GM10266 (cell line): ENCODE measurements around the gene DNMT1.

ENCODE experiments used
- DNase-seq: peaks from one replicate; pipeline ENCODE4 v3.0.0; 2012; ENCODE audit errors: extremely low spot score
- TF ChIP-seq, protein P1 (sequence below): IDR thresholded peaks from 2 replicates; pipeline ENCODE4 v1.5.1; 2012; ENCODE audit warnings: mild to moderate bottlenecking, low read depth; ENCODE audit not compliant: control insufficient read depth, insufficient read depth; ENCODE audit errors: missing control alignments

The DNMT1 gene

GRCh38 chr19:10231612-10232228 is 37.0 kb upstream of the DNMT1 start:
- DNase-seq: no peak
- TF ChIP-seq, protein P1, sequence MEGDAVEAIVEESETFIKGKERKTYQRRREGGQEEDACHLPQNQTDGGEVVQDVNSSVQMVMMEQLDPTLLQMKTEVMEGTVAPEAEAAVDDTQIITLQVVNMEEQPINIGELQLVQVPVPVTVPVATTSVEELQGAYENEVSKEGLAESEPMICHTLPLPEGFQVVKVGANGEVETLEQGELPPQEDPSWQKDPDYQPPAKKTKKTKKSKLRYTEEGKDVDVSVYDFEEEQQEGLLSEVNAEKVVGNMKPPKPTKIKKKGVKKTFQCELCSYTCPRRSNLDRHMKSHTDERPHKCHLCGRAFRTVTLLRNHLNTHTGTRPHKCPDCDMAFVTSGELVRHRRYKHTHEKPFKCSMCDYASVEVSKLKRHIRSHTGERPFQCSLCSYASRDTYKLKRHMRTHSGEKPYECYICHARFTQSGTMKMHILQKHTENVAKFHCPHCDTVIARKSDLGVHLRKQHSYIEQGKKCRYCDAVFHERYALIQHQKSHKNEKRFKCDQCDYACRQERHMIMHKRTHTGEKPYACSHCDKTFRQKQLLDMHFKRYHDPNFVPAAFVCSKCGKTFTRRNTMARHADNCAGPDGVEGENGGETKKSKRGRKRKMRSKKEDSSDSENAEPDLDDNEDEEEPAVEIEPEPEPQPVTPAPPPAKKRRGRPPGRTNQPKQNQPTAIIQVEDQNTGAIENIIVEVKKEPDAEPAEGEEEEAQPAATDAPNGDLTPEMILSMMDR: no peak

DNA sequence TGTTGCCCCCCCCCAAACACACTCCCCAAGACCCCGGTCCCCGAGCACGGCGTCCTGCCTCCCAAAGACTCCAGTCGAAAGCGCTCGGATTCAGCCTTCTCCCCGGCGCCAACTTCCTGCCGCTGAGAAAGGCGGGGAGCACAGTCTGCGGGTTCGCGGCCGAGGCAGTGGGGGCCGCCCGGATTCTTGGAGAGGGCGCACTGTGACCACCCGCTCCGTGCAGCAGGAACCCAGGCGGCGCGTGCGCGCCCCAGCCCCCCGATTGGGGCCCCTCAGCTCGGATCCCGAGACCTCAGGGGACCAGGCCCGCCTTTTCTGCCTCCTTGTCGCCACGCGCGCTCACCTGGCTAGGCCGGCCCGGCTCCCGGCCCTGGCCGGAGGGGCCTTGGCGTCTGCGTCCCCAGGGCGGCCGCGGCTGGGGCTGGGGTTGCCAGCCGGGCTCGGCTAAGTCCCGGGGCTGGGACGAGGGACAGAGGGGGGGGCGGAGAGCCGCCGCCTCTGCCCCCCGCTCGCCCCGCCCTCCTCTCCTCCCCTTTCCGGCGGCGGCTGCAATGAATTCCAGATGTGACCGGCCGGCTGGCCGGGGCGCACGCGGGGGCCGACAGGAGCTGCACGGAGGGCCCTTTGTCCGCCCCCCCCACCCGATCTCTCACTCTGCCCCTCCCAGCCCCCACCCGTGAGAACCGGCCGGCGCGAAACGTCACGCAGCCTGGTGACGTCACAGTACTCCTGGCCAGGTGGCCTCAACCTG is 36.3 kb upstream of the DNMT1 start, which contains the start of gene S1PR2:
Gene S1PR2 (minus strand): TSS at position 471 of the 751 bp plus-strand sequence. CDS start 6,426 bp downstream, outside the sequence.
- DNase-seq: peak; percentile 92
- TF ChIP-seq, protein P1: peak; percentile 0

GRCh38 chr19:10230173-10230860 is 35.6 kb upstream of the DNMT1 start:
- DNase-seq: peak; percentile 57
- TF ChIP-seq, protein P1: no peak

DNA sequence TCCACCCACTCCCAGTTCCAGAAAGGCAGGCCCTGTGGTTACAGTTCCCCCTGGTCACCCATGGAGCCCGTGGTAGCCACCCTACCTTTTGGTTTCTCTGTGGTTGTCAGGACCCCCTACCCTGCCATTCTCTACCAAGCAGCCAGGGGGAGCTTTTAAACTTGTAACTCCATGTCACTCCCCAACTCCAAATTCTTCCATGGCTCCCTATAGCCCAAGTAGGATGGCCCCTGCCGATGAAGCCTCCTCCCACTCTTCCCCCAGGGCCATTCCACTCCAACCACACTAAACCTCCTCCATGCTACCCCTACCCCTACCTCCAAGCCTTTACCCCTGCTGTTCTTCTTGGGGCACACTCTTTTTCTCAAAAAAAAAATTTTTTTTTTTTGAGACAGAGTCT is 34.2 kb upstream of the DNMT1 start:
- TF ChIP-seq, protein P1: peak; percentile 57
- peak; percentile 74 for DNase-seq

DNA sequence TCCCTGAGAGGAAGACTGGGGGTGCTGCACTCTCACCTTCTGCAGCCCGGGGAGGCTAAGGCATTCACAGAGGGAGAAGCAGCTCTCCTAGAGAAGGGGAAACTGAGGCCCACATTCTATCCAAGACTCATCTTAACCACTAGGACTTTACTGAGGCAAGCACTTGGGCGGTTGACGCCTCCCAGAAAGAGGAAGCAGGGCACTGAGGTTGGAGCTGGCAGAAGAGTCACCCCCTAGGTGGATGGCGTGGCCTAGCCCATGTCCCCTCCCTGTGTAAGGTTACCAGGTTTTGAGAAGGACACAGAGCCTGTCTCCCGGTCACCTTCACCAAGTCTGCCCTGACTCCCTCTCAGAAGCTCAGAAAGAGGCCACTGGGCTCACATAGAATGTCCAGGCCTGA is 33.6 kb upstream of the DNMT1 start:
- TF ChIP-seq, protein P1: no peak
- DNase-seq: no peak

DNA sequence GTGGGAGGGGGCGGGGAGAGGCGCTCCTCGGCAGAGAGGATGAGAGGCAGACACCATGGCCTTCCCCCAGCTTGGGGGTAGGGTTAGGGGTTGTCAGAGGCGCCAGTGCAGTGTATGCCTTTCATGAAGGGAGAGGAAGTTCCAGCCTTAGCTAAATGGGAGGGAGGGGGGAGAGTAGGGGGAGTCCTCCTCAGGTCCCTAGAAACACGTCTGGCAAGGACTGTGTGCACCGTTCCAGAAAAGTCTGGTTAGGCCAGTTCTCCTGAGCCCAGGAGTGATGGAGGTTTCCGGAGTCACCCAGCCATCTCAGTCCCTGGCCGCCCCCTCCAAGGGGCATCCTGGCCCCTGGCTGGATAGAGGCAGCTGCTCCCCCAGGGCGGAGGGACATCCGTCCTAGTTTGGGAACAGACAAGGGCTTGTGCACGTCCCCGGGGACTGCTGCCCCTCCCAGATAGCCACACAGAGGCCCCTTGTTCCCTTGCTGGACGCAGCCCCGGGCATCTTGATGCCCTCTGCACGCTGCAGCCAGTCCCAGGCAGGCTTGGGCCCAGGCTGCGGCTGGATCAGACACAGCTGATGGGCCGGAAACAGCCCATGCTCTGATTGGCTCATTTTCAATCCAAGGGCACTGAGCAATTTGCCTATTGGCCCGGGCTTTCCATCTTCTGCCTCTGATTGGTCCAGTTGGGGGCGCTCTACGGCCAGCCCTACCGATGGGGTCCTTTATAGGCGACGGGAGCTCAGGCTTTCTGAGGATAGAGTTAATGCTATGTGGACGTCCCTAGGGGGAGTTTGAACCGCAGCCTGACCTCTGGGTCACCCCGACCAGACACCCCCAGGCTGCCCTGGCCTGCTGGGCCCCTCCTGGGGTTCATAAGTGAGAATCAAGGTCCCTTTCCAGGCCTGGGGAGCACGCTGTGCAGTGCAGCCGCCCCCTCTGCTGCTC is 32.5 kb upstream of the DNMT1 start:
- no peak for DNase-seq
- TF ChIP-seq, protein P1: no peak
